HepG2 (cell line): Measurements from ENCODE around the gene PKIB.

ENCODE experiments used
- ARNT ChIP-seq: fragments of 450-650 bp; IDR thresholded peaks from 2 replicates; pipeline ENCODE4 v1.6.1; 2017
- POLR2AphosphoS2 ChIP-seq: IDR thresholded peaks from 2 replicates; pipeline ENCODE4 v1.6.1; 2011; ENCODE audit warnings: low read depth, low read length, improper control_type of control experiment
- TCF7L2 ChIP-seq: IDR thresholded peaks from 2 replicates; pipeline ENCODE4 v1.6.1; 2011; ENCODE audit warnings: mild to moderate bottlenecking, low read depth, low read length, moderate library complexity
- TP53 ChIP-seq: sonication (generic); formaldehyde crosslinking; conservative IDR thresholded peaks from 2 replicates; pipeline ENCODE4 v1.4.0; 2020; ENCODE audit warnings: missing genetic modification reagents
- TF ChIP-seq, protein P1 (sequence below): sonication (generic); formaldehyde crosslinking; IDR thresholded peaks from 2 replicates; pipeline ENCODE4 v1.8.0; 2022; ENCODE audit warnings: mild to moderate bottlenecking, missing genetic modification reagents
- TF ChIP-seq, protein P2 (sequence below): IDR thresholded peaks from 2 replicates; pipeline ENCODE4 v1.6.1; 2016; ENCODE audit warnings: missing genetic modification reagents, missing compliant biosample characterization

DNA sequence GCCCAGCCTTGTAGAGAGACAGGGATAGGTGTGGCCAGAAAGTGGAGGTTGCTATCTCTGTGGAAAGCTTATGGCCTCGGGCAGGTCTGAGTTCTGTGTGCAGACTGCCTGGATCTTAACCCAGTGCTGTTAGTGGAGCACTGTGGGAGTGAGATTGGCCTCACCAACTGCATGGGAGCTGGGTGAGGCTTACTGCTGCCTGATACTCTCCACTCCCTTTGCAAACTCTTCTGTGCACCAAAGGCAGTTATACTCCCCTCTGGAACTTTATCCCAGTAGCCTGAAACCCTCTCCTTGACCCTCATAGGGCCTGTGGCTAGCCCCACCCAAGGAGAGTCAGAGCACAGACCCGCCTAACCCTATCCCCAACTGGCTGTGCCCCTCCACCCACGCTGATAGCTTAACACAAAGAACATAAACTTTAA is 41.4 kb upstream of the PKIB start:
- TF ChIP-seq, protein P1, sequence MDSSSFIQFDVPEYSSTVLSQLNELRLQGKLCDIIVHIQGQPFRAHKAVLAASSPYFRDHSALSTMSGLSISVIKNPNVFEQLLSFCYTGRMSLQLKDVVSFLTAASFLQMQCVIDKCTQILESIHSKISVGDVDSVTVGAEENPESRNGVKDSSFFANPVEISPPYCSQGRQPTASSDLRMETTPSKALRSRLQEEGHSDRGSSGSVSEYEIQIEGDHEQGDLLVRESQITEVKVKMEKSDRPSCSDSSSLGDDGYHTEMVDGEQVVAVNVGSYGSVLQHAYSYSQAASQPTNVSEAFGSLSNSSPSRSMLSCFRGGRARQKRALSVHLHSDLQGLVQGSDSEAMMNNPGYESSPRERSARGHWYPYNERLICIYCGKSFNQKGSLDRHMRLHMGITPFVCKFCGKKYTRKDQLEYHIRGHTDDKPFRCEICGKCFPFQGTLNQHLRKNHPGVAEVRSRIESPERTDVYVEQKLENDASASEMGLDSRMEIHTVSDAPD = no peak
- TF ChIP-seq TCF7L2 (no peak), ARNT (no peak), TP53 (no peak), POLR2AphosphoS2 (no peak)
- TF ChIP-seq, protein P2, sequence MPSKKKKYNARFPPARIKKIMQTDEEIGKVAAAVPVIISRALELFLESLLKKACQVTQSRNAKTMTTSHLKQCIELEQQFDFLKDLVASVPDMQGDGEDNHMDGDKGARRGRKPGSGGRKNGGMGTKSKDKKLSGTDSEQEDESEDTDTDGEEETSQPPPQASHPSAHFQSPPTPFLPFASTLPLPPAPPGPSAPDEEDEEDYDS = no peak
